ENCODE measurements around the gene CLEC10A. TPM values are rescaled to one million over a fixed set of nuclear protein-coding genes. Genes with fewer than 3 reads are reported as not detected.
"Not testable (repeated sequence)": the region's sequence is repeated elsewhere in the genome, so short reads cannot be mapped to it uniquely, and the experiment has no call there.

Gene CLEC10A
- polyA plus RNA-seq, 3 donors: 22.7 to 69.4 (median 61.9) TPM

DNA sequence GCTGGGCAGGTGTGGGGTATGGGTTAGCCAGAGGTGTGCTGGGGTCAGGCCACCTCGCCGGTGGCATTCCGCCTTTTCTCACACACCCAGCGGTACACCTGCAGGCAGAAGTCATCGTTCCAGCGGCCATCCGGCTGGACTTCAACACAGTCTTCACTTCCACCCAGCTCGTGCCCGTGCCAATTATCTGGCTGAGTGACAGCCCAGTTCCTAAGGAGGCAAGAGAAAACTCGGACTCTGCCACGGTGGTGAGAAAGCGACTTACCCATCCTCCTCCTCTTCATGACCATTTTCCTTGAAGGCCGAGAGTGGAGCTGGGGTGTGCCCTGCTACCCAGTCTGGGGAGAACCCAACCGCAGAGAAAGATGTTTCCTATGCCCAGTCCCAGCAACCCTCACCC lies 21.5 kb upstream of the CLEC10A start:
- no peaks in the 10 kb centered on the region for H3K9me3 Mint-ChIP-seq
- Histone ChIP-seq H3K36me3 (replicated peaks in 1 of 2; ENCODE audit: control insufficient read depth in 1 of 2, insufficient read depth in 2 of 2, low read length in 2 of 2) (peaks cover 28 to 37% of the 10 kb centered on the region in 2 donors), H4K20me1 (ENCODE audit: insufficient read depth, low read length) (no peaks in the 10 kb centered on the region), H2AFZ (ENCODE audit: insufficient read depth, low read depth, low read length, poor library complexity, severe bottlenecking) (no peak overlapping the region), H3K4me3 (replicated peaks in 1 of 3; ENCODE audit: low read depth in 2 of 3, low read length in 3 of 3) (no peak overlapping the region), H3K79me2 (ENCODE audit: insufficient read depth, low read length) (no peaks in the 10 kb centered on the region), H3K4me1 (ENCODE audit: control insufficient read depth in 1 of 2, insufficient read depth in 2 of 2, low read length in 2 of 2) (peaks cover 42 to 51% of the 10 kb centered on the region in 2 donors), H3K27ac (ENCODE audit: low read depth in 1 of 2, low read length in 2 of 2) (peak overlapping the region in 1 of 2 donors; percentile 14), H3K9ac (ENCODE audit: insufficient read depth, low read length, poor library complexity, severe bottlenecking) (no peak overlapping the region), H3K9me3 (replicated peaks in 1 of 2; ENCODE audit: control insufficient read depth in 1 of 2, insufficient read depth in 1 of 2, low read length in 2 of 2) (no peaks in the 10 kb centered on the region), H3K27me3 (ENCODE audit: control insufficient read depth in 2 of 2, insufficient read depth in 2 of 2, low read length in 2 of 2) (no peaks in the 10 kb centered on the region), H3K4me2 (replicated peaks; ENCODE audit: extremely low read depth, low read length, poor library complexity, severe bottlenecking) (peak overlapping the region; percentile 11)
- no peak for DNase-seq
- TF ChIP-seq, protein P1, sequence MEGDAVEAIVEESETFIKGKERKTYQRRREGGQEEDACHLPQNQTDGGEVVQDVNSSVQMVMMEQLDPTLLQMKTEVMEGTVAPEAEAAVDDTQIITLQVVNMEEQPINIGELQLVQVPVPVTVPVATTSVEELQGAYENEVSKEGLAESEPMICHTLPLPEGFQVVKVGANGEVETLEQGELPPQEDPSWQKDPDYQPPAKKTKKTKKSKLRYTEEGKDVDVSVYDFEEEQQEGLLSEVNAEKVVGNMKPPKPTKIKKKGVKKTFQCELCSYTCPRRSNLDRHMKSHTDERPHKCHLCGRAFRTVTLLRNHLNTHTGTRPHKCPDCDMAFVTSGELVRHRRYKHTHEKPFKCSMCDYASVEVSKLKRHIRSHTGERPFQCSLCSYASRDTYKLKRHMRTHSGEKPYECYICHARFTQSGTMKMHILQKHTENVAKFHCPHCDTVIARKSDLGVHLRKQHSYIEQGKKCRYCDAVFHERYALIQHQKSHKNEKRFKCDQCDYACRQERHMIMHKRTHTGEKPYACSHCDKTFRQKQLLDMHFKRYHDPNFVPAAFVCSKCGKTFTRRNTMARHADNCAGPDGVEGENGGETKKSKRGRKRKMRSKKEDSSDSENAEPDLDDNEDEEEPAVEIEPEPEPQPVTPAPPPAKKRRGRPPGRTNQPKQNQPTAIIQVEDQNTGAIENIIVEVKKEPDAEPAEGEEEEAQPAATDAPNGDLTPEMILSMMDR (IDR thresholded peaks at IDR 0.05): no peak
- peaks cover 0 to 2% (median 0%) of the 10 kb centered on the region in 3 donors for H3K27me3 Mint-ChIP-seq (ENCODE audit: low read depth in 3 of 3)
- H3K36me3 Mint-ChIP-seq: peaks cover 35 to 56% of the 10 kb centered on the region in 2 donors
- peaks cover 49% of the 10 kb centered on the region for H3K4me1 Mint-ChIP-seq
- peak overlapping the region in 6 of 7 donors; percentile 4 to 78 (median 42) for H3K27ac Mint-ChIP-seq
- WGBS (ENCODE audit: insufficient coverage): 91% methylated on average over 9 of the region's 14 CpGs
- H3K4me3 Mint-ChIP-seq: no peak overlapping the region
- intact Hi-C loops (cut with micrococcal nuclease): no loop called here

DNA sequence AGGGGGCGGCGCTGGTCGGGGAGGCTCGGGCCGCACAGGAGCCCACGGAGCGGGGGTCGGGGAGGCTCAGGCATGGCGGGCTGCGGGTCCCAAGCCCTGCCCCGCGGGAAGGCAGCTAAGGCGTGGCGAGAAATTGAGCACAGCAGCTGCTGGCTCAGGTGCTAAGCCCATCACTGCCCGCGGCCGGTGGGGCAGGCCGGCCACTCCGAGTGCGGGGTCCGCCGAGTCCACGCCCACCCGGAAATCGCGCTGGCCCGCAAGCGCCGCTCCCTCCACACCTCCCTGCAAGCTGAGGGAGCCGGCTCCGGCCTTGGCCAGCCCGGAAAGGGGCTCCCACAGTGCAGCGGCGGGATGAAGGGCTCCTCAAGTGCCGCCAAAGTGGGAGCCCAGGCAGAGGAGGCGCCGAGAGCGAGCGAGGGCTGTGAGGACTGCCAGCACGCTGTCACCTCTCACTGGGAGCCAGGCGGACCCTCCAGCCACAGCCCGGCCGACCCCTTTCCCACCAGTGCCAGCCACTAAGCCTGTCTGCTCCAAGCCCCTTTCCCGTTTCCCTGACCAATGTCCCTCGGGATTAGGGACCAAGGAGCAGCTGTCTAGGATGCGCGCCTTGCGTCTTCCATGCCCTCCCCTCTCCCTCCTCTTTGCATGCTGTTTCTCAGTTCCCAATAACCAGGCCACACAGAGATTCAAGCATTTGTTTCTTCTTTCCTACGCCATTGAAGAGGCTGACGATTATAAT lies 20.8 kb upstream of the CLEC10A start:
- peak overlapping the region; percentile 11 for H3K4me2 ChIP-seq (replicated peaks; ENCODE audit: extremely low read depth, low read length, poor library complexity, severe bottlenecking)
- intact Hi-C loops (cut with micrococcal nuclease); H3K9me3 Mint-ChIP-seq; H3K27me3 ChIP-seq (ENCODE audit: control insufficient read depth in 2 of 2, insufficient read depth in 2 of 2, low read length in 2 of 2); H2AFZ ChIP-seq (ENCODE audit: insufficient read depth, low read depth, low read length, poor library complexity, severe bottlenecking); H3K9ac ChIP-seq (ENCODE audit: insufficient read depth, low read length, poor library complexity, severe bottlenecking); DNase-seq; H3K4me3 Mint-ChIP-seq; H3K27me3 Mint-ChIP-seq (ENCODE audit: low read depth in 3 of 3); H3K9me3 ChIP-seq (replicated peaks in 1 of 2; ENCODE audit: control insufficient read depth in 1 of 2, insufficient read depth in 1 of 2, low read length in 2 of 2); H3K79me2 ChIP-seq (ENCODE audit: insufficient read depth, low read length); H4K20me1 ChIP-seq (ENCODE audit: insufficient read depth, low read length); H3K27ac ChIP-seq (ENCODE audit: low read depth in 1 of 2, low read length in 2 of 2); H3K4me3 ChIP-seq (replicated peaks in 1 of 3; ENCODE audit: low read depth in 2 of 3, low read length in 3 of 3): not testable (repeated sequence)
- H3K4me1 ChIP-seq (ENCODE audit: control insufficient read depth in 1 of 2, insufficient read depth in 2 of 2, low read length in 2 of 2): peaks cover 49 to 58% of the 10 kb centered on the region in 2 donors
- WGBS (ENCODE audit: insufficient coverage): 97% methylated on average over 41 of the region's 50 CpGs
- Mint-ChIP-seq H3K27ac (peak overlapping the region in 4 of 7 donors; percentile 30 to 67 (median 40)), H3K4me1 (peaks cover 56% of the 10 kb centered on the region), H3K36me3 (peaks cover 32 to 54% of the 10 kb centered on the region in 2 donors)
- H3K36me3 ChIP-seq (replicated peaks in 1 of 2; ENCODE audit: control insufficient read depth in 1 of 2, insufficient read depth in 2 of 2, low read length in 2 of 2): peaks cover 21 to 31% of the 10 kb centered on the region in 2 donors
